ENCODE data around the gene CCDC92B.
A peak's percentile ranks its signal among the peaks of the same experiment; 100 is the strongest.

Gene CCDC92B

DNA sequence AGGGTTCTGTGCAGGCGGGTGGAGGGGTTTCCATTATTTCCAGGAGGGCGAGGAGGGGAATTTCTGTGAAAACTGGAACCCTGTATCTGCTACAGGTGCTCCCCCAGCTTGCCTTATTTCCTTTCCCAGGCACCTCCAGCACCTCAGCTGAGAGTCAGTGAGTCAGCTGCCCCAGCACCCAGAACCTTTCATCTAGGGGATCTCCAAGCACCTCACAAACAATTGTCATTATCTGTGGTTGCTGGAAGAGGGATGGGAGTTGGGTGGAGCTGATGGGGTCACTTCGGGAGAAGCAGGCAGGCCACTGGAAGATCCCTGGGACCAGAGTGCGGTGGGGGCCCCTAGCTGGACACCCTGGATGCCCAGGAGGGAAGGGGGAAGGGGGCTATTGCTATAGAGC is 27.8 kb downstream of the CCDC92B start:
- DNase-seq (ENCODE audit: low read depth) = no peak

DNA sequence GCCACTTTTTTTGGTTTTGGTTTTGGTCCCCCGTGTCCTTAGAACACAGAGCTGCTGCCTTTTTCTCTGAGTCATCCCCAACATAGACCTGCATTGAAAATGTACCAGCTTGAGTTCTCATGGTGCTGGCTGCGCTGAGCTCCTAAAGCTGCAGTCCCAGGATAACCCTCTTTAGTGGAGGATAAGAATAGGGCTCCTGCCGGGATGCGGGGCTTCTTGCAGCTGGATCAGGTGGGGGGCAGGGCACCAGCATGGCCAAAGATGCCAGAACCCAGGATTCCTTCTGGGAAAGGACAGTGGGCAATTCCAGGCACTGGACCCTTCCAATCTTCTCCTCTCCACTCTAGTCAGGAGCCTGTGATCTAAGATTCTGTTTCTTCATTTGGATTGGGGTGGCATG is 29.6 kb downstream of the CCDC92B start:
- no peak for DNase-seq (ENCODE audit: low read depth)

- no peak for DNase-seq (ENCODE audit: low read depth)
Measured at GRCh38 chr17:2718150-2718938, 31.1 kb downstream of the CCDC92B start.

- DNase-seq (ENCODE audit: low read depth) = no peak
Measured at GRCh38 chr17:2716649-2717048, 32.8 kb downstream of the CCDC92B start.

- DNase-seq (ENCODE audit: low read depth) = no peak
Measured at GRCh38 chr17:2713881-2714280, 35.6 kb downstream of the CCDC92B start.

DNA sequence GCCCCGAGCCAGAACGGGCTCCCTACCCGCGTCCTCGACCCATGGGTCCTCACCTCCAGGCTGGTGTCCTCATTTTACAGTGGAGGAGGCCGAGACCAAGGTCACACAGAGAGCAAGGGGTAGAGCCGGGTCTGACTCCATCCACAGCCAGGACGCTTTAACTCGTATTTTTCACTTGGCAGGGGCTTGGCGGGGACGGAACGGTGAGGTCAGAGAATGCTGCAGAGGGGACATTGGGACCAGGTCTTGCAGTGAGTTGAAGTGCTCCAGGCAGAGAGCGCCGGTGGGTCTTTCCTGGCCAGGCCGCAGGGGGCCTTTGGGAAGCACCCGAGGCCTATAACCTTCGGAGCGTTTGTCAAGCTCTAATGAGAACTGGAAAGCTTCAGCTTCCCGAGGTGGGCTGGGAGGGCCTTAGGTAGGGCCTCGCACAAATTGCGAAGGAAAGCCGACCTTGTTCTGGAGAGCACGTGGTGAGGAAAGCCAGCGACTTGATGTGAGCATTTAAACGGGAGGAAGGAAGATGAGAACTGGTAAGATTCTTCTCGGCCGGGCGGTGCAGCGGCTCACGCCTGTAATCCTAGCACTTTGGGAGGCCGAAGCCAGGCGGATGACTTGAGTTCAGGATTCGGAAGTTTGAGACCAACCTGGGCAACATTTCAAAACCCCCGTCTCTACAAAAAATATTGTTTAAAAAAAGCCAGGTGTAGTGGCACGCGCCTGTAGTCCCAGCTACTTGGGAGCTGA is 37.0 kb downstream of the CCDC92B start:
- DNase-seq (ENCODE audit: low read depth) = no peak

GRCh38 chr17:2711608-2712299 is 37.7 kb downstream of the CCDC92B start, which contains the start of gene CLUH:
Gene CLUH (minus strand): TSS chr17:2711764. CDS start chr17:2711661, 103 bp downstream.
- DNase-seq (ENCODE audit: low read depth) = peak; percentile 97

- peak; percentile 33 for DNase-seq (ENCODE audit: low read depth)
Measured at GRCh38 chr17:2710803-2711607, 38.4 kb downstream of the CCDC92B start.

DNA sequence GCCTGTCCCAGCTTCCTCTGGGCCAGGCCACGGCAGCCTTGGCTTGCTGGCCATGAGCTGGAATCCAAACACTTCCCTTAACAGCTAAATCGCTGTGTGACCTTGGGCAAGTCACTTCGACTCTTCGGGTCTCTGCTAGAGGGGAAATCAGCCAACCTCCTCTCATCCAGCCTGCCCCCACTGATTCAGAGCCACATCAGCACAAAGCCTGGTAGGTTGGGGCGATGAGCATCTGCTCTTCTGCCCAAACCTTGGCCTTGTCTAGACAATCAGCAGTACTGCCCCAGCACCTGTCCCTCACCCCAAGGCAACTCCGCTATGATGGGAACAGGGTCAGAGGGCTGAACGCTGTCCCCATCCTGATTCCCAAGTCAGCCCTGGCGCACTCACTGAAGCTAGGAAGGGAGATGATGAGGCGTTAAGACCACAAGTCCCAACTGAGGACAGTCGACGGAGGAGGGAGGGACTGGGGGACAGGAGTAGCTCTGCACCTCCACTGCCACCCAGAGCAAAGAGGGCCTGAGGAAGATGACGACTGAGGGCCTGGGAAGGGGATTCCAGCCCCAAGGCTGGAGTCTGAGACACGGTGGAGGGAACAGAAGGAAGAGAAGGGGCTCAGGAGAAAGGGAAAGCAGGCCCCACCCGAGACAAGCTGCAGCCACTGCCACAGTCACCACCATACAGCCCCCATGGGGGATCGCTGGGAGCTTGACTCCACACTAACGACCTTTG is 39.2 kb downstream of the CCDC92B start:
- DNase-seq (ENCODE audit: low read depth) = no peak

- DNase-seq (ENCODE audit: low read depth) = no peak
Measured at GRCh38 chr17:2709183-2709661, 40.2 kb downstream of the CCDC92B start.

GRCh38 chr17:2708585-2709182 is 40.8 kb downstream of the CCDC92B start:
- no peak for DNase-seq (ENCODE audit: low read depth)

DNA sequence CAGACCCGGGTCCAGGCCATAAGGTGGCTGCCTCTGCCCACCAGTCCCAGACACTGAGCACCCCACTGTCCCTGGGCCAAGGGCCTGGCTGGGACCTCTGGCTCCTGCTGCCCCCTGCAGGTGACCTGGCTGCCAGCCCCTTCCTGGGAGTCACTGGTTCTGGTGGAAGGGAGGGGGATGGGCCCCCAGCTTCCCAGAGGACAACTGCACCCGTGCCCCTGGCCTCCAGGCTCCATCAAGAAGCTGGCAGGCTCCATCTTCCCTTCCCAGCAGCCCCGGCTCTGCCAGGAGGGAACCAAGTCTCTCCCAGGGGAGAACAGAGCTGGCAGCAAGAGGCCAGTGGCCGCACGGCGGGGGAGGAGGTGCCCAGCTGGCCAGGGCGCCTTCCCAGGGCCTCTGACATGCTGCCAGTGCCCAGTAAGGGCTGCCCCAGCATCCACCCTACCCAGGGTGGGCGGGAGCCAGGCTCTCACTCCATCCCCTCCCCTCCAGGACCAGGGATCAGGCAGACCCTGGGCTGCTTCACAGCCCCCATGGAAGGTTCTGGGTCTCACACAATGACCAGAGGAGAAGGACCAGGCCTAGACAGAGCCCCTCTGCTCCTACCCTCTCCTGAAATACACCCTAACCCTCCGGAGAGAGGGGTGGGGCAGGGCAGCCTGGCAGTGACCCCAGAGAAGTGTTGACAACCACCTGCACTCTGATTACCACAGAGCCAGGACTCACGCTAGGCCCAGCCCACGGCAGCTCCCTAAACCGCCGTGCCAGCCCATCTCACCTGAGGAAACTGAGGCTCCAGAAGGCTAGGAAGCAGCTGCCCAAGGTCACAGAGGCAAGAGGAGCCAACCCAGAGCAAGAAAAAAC is 41.5 kb downstream of the CCDC92B start:
- DNase-seq (ENCODE audit: low read depth) = no peak

- no peak for DNase-seq (ENCODE audit: low read depth)
Measured at GRCh38 chr17:2706911-2707510, 42.4 kb downstream of the CCDC92B start.

DNA sequence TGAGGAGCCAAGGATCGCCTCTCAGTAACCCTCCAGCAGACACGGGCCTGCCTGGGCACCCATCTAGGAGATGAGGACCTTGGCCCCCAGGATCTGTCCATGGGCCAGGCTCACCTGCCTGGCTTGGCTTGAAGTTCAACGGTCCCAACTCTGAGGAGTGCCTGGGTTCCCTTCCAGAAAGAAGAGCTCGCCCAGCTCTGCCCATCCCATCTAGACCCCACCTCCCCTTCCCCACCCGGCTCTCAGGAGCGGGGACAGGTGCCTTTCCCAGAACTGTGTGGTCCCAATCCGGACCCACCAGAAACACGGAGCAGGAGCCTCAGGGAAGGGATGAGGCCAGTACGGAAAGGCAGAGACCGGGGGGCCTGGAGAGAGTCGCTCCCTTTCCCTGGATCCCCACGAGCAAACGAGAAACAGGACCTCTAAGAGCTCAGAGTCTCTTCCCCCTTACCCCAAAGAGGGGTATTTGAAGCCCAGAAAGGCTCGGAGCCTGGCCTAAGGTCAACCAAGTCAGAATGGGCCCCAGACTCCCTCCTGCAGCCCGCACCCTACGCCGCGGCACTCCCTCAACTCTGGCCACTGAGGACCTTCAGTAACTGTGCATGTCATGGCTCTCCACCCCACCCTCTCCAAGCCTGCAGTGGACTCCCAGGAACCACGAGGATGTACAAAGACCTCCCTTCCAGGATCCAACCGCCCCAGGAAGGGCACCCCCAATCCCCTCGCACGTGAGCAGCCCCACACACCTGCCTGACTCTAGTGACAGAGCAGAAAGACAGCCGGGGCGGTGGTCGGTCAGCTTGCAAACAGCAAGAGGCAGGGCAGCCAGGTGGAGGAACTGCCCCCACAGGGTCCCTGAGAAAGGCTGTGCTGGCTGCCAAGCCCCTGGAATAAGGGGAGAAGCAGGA is 43.3 kb downstream of the CCDC92B start:
- no peak for DNase-seq (ENCODE audit: low read depth)

- no peak for DNase-seq (ENCODE audit: low read depth)
Measured at GRCh38 chr17:2705263-2705662, 44.2 kb downstream of the CCDC92B start.

GRCh38 chr17:2704890-2705248 is 44.6 kb downstream of the CCDC92B start:
- DNase-seq (ENCODE audit: low read depth) = no peak

DNA sequence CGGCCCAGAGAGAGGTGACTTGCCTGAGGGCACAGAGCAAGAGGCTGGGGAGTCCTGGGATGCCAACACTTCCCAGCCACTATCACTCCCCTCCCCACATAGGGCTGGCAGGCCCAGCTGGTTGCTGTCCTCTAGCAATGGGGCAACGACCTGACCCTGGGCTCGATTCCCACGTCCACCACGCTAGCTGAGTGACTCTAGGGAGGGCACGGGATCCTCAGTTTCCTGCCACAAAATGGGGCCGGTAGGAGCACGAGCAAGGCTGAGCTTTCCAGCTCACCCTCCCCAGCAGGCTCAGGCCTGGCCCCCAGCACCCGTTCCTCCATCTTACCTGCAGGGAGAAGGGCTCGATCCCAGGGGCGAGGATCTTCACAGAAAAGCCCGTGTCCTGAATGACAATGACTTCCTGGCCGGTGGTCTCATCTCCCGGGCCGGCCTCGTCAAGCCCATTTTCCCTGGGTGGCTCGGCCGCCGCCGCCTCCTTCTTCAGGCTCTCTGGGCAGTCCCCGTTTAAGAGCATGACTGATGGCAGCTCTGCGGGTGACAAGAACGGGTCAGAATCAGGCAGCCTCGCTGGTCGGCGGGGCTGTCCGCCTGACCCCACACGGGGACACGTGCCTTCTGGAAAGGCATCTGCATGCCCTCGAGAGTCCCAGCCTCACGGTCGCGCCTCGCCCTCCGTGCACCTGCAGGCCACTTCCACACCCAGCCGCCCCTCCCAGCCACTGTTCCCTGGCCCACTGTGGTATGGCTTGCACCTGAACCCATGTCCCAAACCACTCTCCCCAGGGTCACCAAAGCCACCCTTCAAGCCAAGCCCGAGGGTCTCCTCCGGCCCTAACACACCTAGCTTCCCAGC is 45.2 kb downstream of the CCDC92B start:
- DNase-seq (ENCODE audit: low read depth) = no peak
